Liver (tissue), 3 donors: ENCODE results near the gene TLCD4.
"Not testable (repeated sequence)": the region's sequence is repeated elsewhere in the genome, so short reads cannot be mapped to it uniquely, and the experiment has no call there.

Experiments
- FOXA1 ChIP-seq: IDR thresholded peaks from 2 replicates; pipeline ENCODE4 v1.6.1; 2016; ENCODE audit warnings: antibody characterized with exemption
- GABPA ChIP-seq, 2 donors: IDR thresholded peaks in 1 of 2; conservative IDR thresholded peaks in 1 of 2; 2 replicates each; pipeline ENCODE4 v1.6.1; 2016; ENCODE audit warnings: antibody characterized with exemption in 2 of 2, mild to moderate bottlenecking in 1 of 2, moderate library complexity in 1 of 2
- HNF4A ChIP-seq, 2 donors: conservative IDR thresholded peaks; 2 replicates each; pipeline ENCODE4 v1.6.1; 2016; ENCODE audit warnings: antibody characterized with exemption in 2 of 2, mild to moderate bottlenecking in 2 of 2
- TAF1 ChIP-seq: conservative IDR thresholded peaks from 2 replicates; pipeline ENCODE4 v1.6.1; 2016; ENCODE audit warnings: antibody characterized with exemption, mild to moderate bottlenecking
- YY1 ChIP-seq: IDR thresholded peaks from 2 replicates; pipeline ENCODE4 v1.6.1; 2016; ENCODE audit warnings: antibody characterized with exemption, mild to moderate bottlenecking
- TF ChIP-seq, protein P1 (sequence below): fragments of 150-350 bp; IDR thresholded peaks from 2 replicates; pipeline ENCODE4 v1.5.1; 2017; ENCODE audit warnings: improper control_type of control experiment, low read depth, low read length; ENCODE audit not compliant: missing input control
- TF ChIP-seq, protein P2 (sequence below): IDR thresholded peaks from 2 replicates; pipeline ENCODE4 v1.6.1; 2016; ENCODE audit warnings: antibody characterized with exemption
- donor health status: healthy.
- donor health status: healthy.

DNA sequence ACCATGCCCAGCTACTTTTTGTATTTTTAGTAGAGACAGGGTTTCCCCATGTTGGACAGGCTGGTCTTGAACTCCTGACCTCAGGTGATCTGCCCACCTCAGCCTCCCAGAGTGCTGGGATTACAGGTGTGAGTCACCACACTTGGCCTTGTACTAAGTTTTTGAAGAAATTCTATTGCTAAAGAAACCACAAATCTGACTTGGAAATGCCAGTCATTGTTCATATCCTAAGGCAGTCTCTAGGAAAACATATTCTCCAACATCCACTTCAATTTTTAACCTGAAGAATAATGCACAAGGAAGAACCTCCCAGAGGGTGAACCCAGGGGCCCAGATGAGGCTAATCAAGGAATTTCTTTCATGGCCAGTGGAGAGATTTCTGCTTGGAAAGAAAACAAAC, 24.3 kb upstream of the TLCD4 start:
- TF ChIP-seq, protein P1, sequence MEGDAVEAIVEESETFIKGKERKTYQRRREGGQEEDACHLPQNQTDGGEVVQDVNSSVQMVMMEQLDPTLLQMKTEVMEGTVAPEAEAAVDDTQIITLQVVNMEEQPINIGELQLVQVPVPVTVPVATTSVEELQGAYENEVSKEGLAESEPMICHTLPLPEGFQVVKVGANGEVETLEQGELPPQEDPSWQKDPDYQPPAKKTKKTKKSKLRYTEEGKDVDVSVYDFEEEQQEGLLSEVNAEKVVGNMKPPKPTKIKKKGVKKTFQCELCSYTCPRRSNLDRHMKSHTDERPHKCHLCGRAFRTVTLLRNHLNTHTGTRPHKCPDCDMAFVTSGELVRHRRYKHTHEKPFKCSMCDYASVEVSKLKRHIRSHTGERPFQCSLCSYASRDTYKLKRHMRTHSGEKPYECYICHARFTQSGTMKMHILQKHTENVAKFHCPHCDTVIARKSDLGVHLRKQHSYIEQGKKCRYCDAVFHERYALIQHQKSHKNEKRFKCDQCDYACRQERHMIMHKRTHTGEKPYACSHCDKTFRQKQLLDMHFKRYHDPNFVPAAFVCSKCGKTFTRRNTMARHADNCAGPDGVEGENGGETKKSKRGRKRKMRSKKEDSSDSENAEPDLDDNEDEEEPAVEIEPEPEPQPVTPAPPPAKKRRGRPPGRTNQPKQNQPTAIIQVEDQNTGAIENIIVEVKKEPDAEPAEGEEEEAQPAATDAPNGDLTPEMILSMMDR: not testable (repeated sequence)
- TF ChIP-seq YY1; GABPA (IDR thresholded peaks at IDR 0.05 in 1 of 2, conservative IDR thresholded peaks at IDR 0.05 in 1 of 2); HNF4A (conservative IDR thresholded peaks at IDR 0.05); TAF1; FOXA1: not testable (repeated sequence)
- TF ChIP-seq, protein P2, sequence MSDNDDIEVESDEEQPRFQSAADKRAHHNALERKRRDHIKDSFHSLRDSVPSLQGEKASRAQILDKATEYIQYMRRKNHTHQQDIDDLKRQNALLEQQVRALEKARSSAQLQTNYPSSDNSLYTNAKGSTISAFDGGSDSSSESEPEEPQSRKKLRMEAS: not testable (repeated sequence)
